HepG2 (cell line): ENCODE results near the gene TACO1. TPM values are rescaled to one million over a fixed set of nuclear protein-coding genes. Genes with fewer than 3 reads are reported as not detected.

Experiments
- ATF7-NPFF ChIP-seq: sonication (generic); formaldehyde crosslinking; IDR thresholded peaks from 2 replicates; pipeline ENCODE4 v1.8.1; 2023; ENCODE audit warnings: mild to moderate bottlenecking, low read depth, missing genetic modification reagents, moderate library complexity
- CCDC6 ChIP-seq: sonication (generic); formaldehyde crosslinking; IDR thresholded peaks from 2 replicates; pipeline ENCODE4 v1.8.1; 2022; ENCODE audit warnings: mild to moderate bottlenecking, missing genetic modification reagents, moderate library complexity
- DPF2 ChIP-seq: sonication (generic); formaldehyde crosslinking; IDR thresholded peaks from 2 replicates; pipeline ENCODE4 v1.4.0; 2020; ENCODE audit warnings: mild to moderate bottlenecking, low read depth, missing genetic modification reagents, borderline replicate concordance
- FOSL2 ChIP-seq: sonication (generic); formaldehyde crosslinking; IDR thresholded peaks from 2 replicates; pipeline ENCODE4 v1.4.0; 2020; ENCODE audit warnings: missing genetic modification reagents
- FOXP1 ChIP-seq, 2 experiments: fragments of 450-650 bp in 1 of 2; IDR thresholded peaks; 2 replicates each; pipeline ENCODE4 v1.6.1; 2017 to 2018; ENCODE audit warnings: antibody characterized with exemption in 1 of 2
- IRX3 ChIP-seq: sonication (generic); formaldehyde crosslinking; IDR thresholded peaks from 2 replicates; pipeline ENCODE4 v1.8.1; 2023; ENCODE audit warnings: mild to moderate bottlenecking, low read depth, missing genetic modification reagents, borderline replicate concordance
- KDM4B ChIP-seq: sonication (generic); formaldehyde crosslinking; IDR thresholded peaks from 2 replicates; pipeline ENCODE4 v1.4.0; 2020; ENCODE audit warnings: missing genetic modification reagents
- KLF11 ChIP-seq: IDR thresholded peaks from 2 replicates; pipeline ENCODE4 v1.6.1; 2016; ENCODE audit warnings: missing compliant biosample characterization
- NFATC3 ChIP-seq: sonication (generic); formaldehyde crosslinking; IDR thresholded peaks from 2 replicates; pipeline ENCODE4 v1.5.1; 2020; ENCODE audit warnings: mild to moderate bottlenecking, missing genetic modification reagents
- SNAPC5 ChIP-seq: sonication (generic); formaldehyde crosslinking; IDR thresholded peaks from 2 replicates; pipeline ENCODE4 v1.8.1; 2023; ENCODE audit warnings: mild to moderate bottlenecking, missing genetic modification reagents, borderline replicate concordance
- SP2 ChIP-seq: sonication (generic); formaldehyde crosslinking; IDR thresholded peaks from 2 replicates; pipeline ENCODE4 v1.5.1; 2020; ENCODE audit warnings: mild to moderate bottlenecking, missing genetic modification reagents
- ZFP62 ChIP-seq: sonication (generic); formaldehyde crosslinking; IDR thresholded peaks from 2 replicates; pipeline ENCODE4 v1.4.0; 2020; ENCODE audit warnings: missing genetic modification reagents
- ZNF224 ChIP-seq: sonication (generic); formaldehyde crosslinking; IDR thresholded peaks from 2 replicates; pipeline ENCODE4 v1.5.0; 2020; ENCODE audit warnings: mild to moderate bottlenecking, missing genetic modification reagents
- ZNF3 ChIP-seq: IDR thresholded peaks from 2 replicates; pipeline ENCODE4 v1.7.0; 2017; ENCODE audit warnings: inconsistent platforms
- ZNF441 ChIP-seq: sonication (generic); formaldehyde crosslinking; IDR thresholded peaks from 2 replicates; pipeline ENCODE4 v1.7.0; 2021; ENCODE audit warnings: missing genetic modification reagents, borderline replicate concordance
- ZNF446 ChIP-seq: sonication (generic); formaldehyde crosslinking; IDR thresholded peaks from 2 replicates; pipeline ENCODE4 v1.5.0; 2020; ENCODE audit warnings: mild to moderate bottlenecking, missing genetic modification reagents
- ZNF709 ChIP-seq: sonication (generic); formaldehyde crosslinking; IDR thresholded peaks from 2 replicates; pipeline ENCODE4 v1.5.0; 2020; ENCODE audit warnings: mild to moderate bottlenecking, missing genetic modification reagents
- polyA plus RNA-seq, 8 experiments: library from polyadenylated mRNA; depleted of rRNA in 3 of 8; stranded (reverse) in 7 of 8; unstranded in 1 of 8; fragments of >200 nt; fragmentation: Illumina TruSeq in 4 of 8; extraction: Trizol in 4 of 8; gene quantifications; 2 replicates each; pipeline versions ENCODE4 v1.2.1 to v1.2.3, GENCODE V29; 2011 to 2016; ENCODE audit warnings: low read depth in 4 of 8, missing spikeins in 1 of 8, mixed read lengths in 1 of 8; ENCODE audit not compliant: insufficient read depth in 1 of 8
- total RNA-seq, 5 experiments: library from RNA; depleted of rRNA; stranded (reverse); fragments of >200 nt; fragmentation: Illumina TruSeq; extraction: Trizol; gene quantifications; 2 replicates each; pipeline ENCODE4 v1.2.3, GENCODE V29; 2016; ENCODE audit warnings: low read depth in 1 of 5
- TF ChIP-seq, protein P1 (sequence below): sonication (generic); formaldehyde crosslinking; IDR thresholded peaks from 2 replicates; pipeline ENCODE4 v1.8.1; 2022; ENCODE audit warnings: mild to moderate bottlenecking, missing genetic modification reagents
- TF ChIP-seq, protein P2 (sequence below): sonication (generic); formaldehyde crosslinking; conservative IDR thresholded peaks from 2 replicates; pipeline ENCODE4 v1.4.0; 2020; ENCODE audit warnings: missing genetic modification reagents
- TF ChIP-seq, protein P3 (sequence below): sonication (generic); formaldehyde crosslinking; IDR thresholded peaks from 2 replicates; pipeline ENCODE4 v1.5.1; 2020; ENCODE audit warnings: mild to moderate bottlenecking, missing genetic modification reagents, moderate library complexity
- TF ChIP-seq, protein P4 (sequence below): sonication (generic); formaldehyde crosslinking; IDR thresholded peaks from 2 replicates; pipeline ENCODE4 v1.4.0; 2020; ENCODE audit warnings: mild to moderate bottlenecking, low read depth, missing genetic modification reagents
- TF ChIP-seq, protein P5 (sequence below): sonication (generic); formaldehyde crosslinking; IDR thresholded peaks from 2 replicates; pipeline ENCODE4 v1.8.1; 2023; ENCODE audit warnings: missing genetic modification reagents, mild to moderate bottlenecking, borderline replicate concordance

TACO1 gene
- total and polyA plus RNA-seq, 2 of the 13 experiments (the other 11 are each of a cell fraction or from before 2014, with no cell fraction given) = 34.7 to 53.6 TPM

DNA sequence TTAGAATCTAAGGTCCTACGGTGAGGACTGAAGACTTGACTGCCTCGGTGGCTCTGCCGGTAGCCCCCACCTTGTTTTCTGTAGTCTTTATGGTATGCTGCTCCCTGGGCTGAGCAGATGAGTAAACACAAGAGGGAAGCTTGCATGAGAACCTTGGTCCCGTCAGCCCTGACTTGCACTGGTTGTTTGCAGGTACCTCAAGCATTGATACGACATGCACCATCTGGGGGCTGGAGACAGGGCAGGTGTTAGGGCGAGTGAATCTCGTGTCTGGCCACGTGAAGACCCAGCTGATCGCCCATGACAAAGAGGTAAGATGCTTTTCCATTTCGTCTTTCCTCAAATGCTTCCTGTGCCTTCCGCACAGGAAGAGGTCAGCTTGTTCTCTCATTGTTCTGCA lies 21.1 kb upstream of the TACO1 start (continued):
- no peak for TF ChIP-seq FOXP1 (IDR thresholded peaks at IDR 0.05)
- peak; percentile 81 for TF ChIP-seq FOXP1 (CRISPR knock-in tag; IDR thresholded peaks at IDR 0.05)
- no peak for TF ChIP-seq ATF7-NPFF
- TF ChIP-seq ZFP62 (CRISPR knock-in tag) = no peak
- no peak for TF ChIP-seq SP2 (CRISPR knock-in tag)
- no peak for TF ChIP-seq CCDC6 (CRISPR knock-in tag)
- TF ChIP-seq, protein P1, sequence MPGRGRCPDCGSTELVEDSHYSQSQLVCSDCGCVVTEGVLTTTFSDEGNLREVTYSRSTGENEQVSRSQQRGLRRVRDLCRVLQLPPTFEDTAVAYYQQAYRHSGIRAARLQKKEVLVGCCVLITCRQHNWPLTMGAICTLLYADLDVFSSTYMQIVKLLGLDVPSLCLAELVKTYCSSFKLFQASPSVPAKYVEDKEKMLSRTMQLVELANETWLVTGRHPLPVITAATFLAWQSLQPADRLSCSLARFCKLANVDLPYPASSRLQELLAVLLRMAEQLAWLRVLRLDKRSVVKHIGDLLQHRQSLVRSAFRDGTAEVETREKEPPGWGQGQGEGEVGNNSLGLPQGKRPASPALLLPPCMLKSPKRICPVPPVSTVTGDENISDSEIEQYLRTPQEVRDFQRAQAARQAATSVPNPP (CRISPR knock-in tag) = no peak
- TF ChIP-seq, protein P2, sequence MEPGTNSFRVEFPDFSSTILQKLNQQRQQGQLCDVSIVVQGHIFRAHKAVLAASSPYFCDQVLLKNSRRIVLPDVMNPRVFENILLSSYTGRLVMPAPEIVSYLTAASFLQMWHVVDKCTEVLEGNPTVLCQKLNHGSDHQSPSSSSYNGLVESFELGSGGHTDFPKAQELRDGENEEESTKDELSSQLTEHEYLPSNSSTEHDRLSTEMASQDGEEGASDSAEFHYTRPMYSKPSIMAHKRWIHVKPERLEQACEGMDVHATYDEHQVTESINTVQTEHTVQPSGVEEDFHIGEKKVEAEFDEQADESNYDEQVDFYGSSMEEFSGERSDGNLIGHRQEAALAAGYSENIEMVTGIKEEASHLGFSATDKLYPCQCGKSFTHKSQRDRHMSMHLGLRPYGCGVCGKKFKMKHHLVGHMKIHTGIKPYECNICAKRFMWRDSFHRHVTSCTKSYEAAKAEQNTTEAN (CRISPR knock-in tag) = peak; percentile 58; the same call in 1 of the 2 replicates
- TF ChIP-seq, protein P3, sequence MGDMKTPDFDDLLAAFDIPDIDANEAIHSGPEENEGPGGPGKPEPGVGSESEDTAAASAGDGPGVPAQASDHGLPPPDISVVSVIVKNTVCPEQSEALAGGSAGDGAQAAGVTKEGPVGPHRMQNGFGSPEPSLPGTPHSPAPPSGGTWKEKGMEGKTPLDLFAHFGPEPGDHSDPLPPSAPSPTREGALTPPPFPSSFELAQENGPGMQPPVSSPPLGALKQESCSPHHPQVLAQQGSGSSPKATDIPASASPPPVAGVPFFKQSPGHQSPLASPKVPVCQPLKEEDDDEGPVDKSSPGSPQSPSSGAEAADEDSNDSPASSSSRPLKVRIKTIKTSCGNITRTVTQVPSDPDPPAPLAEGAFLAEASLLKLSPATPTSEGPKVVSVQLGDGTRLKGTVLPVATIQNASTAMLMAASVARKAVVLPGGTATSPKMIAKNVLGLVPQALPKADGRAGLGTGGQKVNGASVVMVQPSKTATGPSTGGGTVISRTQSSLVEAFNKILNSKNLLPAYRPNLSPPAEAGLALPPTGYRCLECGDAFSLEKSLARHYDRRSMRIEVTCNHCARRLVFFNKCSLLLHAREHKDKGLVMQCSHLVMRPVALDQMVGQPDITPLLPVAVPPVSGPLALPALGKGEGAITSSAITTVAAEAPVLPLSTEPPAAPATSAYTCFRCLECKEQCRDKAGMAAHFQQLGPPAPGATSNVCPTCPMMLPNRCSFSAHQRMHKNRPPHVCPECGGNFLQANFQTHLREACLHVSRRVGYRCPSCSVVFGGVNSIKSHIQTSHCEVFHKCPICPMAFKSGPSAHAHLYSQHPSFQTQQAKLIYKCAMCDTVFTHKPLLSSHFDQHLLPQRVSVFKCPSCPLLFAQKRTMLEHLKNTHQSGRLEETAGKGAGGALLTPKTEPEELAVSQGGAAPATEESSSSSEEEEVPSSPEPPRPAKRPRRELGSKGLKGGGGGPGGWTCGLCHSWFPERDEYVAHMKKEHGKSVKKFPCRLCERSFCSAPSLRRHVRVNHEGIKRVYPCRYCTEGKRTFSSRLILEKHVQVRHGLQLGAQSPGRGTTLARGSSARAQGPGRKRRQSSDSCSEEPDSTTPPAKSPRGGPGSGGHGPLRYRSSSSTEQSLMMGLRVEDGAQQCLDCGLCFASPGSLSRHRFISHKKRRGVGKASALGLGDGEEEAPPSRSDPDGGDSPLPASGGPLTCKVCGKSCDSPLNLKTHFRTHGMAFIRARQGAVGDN (CRISPR knock-in tag) = peak; percentile 67
- TF ChIP-seq ZNF441 (CRISPR knock-in tag) = peak; percentile 53; the same call in 1 of the 2 replicates
- TF ChIP-seq, protein P4, sequence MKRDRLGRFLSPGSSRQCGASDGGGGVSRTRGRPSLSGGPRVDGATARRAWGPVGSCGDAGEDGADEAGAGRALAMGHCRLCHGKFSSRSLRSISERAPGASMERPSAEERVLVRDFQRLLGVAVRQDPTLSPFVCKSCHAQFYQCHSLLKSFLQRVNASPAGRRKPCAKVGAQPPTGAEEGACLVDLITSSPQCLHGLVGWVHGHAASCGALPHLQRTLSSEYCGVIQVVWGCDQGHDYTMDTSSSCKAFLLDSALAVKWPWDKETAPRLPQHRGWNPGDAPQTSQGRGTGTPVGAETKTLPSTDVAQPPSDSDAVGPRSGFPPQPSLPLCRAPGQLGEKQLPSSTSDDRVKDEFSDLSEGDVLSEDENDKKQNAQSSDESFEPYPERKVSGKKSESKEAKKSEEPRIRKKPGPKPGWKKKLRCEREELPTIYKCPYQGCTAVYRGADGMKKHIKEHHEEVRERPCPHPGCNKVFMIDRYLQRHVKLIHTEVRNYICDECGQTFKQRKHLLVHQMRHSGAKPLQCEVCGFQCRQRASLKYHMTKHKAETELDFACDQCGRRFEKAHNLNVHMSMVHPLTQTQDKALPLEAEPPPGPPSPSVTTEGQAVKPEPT (CRISPR knock-in tag) = no peak
- TF ChIP-seq ZNF224 = no peak
- peak; percentile 23; the same call in 1 of the 2 replicates for TF ChIP-seq FOSL2 (CRISPR knock-in tag)
- TF ChIP-seq ZNF3 (CRISPR knock-in tag) = no peak
- TF ChIP-seq NFATC3 (CRISPR knock-in tag) = no peak
- no peak for TF ChIP-seq SNAPC5
- no peak for TF ChIP-seq ZNF709 (CRISPR knock-in tag)
- peak; percentile 57; the same call in 1 of the 2 replicates for TF ChIP-seq KDM4B (CRISPR knock-in tag)
- no peak for TF ChIP-seq KLF11 (CRISPR knock-in tag)
- TF ChIP-seq, protein P5, sequence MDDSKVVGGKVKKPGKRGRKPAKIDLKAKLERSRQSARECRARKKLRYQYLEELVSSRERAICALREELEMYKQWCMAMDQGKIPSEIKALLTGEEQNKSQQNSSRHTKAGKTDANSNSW = no peak
- TF ChIP-seq IRX3 = no peak
- TF ChIP-seq ZNF446 (CRISPR knock-in tag) = no peak
- TF ChIP-seq DPF2 (CRISPR knock-in tag) = peak; percentile 72; the same call in 1 of the 2 replicates
